Measurements from ENCODE around the gene NACAD.

GRCh38 chr7:45082031-45082830 is 6.5 kb downstream of the NACAD start:
- no peak for TF ChIP-seq POLR2A (IDR thresholded peaks at IDR 0.05)
- TF ChIP-seq, protein P1, sequence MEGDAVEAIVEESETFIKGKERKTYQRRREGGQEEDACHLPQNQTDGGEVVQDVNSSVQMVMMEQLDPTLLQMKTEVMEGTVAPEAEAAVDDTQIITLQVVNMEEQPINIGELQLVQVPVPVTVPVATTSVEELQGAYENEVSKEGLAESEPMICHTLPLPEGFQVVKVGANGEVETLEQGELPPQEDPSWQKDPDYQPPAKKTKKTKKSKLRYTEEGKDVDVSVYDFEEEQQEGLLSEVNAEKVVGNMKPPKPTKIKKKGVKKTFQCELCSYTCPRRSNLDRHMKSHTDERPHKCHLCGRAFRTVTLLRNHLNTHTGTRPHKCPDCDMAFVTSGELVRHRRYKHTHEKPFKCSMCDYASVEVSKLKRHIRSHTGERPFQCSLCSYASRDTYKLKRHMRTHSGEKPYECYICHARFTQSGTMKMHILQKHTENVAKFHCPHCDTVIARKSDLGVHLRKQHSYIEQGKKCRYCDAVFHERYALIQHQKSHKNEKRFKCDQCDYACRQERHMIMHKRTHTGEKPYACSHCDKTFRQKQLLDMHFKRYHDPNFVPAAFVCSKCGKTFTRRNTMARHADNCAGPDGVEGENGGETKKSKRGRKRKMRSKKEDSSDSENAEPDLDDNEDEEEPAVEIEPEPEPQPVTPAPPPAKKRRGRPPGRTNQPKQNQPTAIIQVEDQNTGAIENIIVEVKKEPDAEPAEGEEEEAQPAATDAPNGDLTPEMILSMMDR (IDR thresholded peaks at IDR 0.05): no peak

All from right lobe of liver (tissue), 4 donors.